HG03196 (cell line): ENCODE results near the gene SPRR1A.

Experiments used
- ATAC-seq: cut with Tn5 transposase; IDR thresholded peaks from one replicate; pipeline ENCODE4 v1.9.1; 2021; ENCODE audit not compliant: unreplicated experiment

SPRR1A gene

GRCh38 chr1:153025797-153026196 lies 41.9 kb downstream of the SPRR1A start:
- ATAC-seq: no peak

GRCh38 chr1:153028766-153029165 lies 44.9 kb downstream of the SPRR1A start:
- no peak for ATAC-seq

- no peak for ATAC-seq
Observed at GRCh38 chr1:153030895-153031294, 47.0 kb downstream of the SPRR1A start, which contains the start of gene SPRR1B. Gene SPRR1B, plus strand, starts transcription at chr1:153031203. Its CDS starts 1,143 bp downstream, at chr1:153032346.

- no peak for ATAC-seq
Observed at GRCh38 chr1:153032073-153032472, 48.2 kb downstream of the SPRR1A start.

- ATAC-seq: no peak
Observed at GRCh38 chr1:153032677-153033308, 48.9 kb downstream of the SPRR1A start.

- ATAC-seq: no peak
Observed at GRCh38 chr1:153035211-153035610, 51.3 kb downstream of the SPRR1A start.
